Fibroblast of lung (primary cell): Measurements from ENCODE around the gene SMCO3. TPM values are rescaled to one million over a fixed set of nuclear protein-coding genes. Genes with fewer than 3 reads are reported as not detected.
A peak's percentile ranks its signal among the peaks of the same experiment; 100 is the strongest.

Experiments used
- DNase-seq, 2 donors: peaks; one replicate each; pipeline versions ENCODE4 v3.0.0 to v3.0.0-alpha.2; 2010; ENCODE audit warnings: low read depth in 2 of 2
- H2AFZ ChIP-seq: 2 replicates; pipeline ENCODE4 v1.5.1; 2012; ENCODE audit warnings: low read length, control low read depth, inconsistent platforms
- H3K27ac ChIP-seq: 2 replicates; pipeline ENCODE4 v1.5.1; 2011; ENCODE audit warnings: low read length, control low read depth; ENCODE audit not compliant: insufficient read depth
- H3K27me3 ChIP-seq: 2 replicates; pipeline ENCODE4 v1.5.1; 2011; ENCODE audit warnings: mild to moderate bottlenecking, low read length; ENCODE audit not compliant: control insufficient read depth, insufficient read depth
- H3K36me3 ChIP-seq: 2 replicates; pipeline ENCODE4 v1.5.1; 2011; ENCODE audit warnings: low read length; ENCODE audit not compliant: control insufficient read depth, insufficient read depth
- H3K4me1 ChIP-seq: 2 replicates; pipeline ENCODE4 v1.5.1; 2011; ENCODE audit warnings: low read length; ENCODE audit not compliant: control insufficient read depth, insufficient read depth; ENCODE audit errors: extremely low read depth
- H3K4me2 ChIP-seq: 2 replicates; pipeline ENCODE4 v1.5.1; 2011; ENCODE audit warnings: low read length, control low read depth; ENCODE audit not compliant: insufficient read depth; ENCODE audit errors: extremely low read depth
- H3K4me3 ChIP-seq, 4 experiments: fragments of 200-600 bp in 1 of 4; sonication (generic) in 1 of 4; replicated peaks in 1 of 4; 2 replicates each; pipeline ENCODE4 v1.5.1; 2011 to 2016; ENCODE audit warnings: low read length in 4 of 4, low read depth in 3 of 4, mild to moderate bottlenecking in 3 of 4, control low read depth in 2 of 4, inconsistent platforms in 1 of 4, mixed read lengths in 1 of 4; ENCODE audit not compliant: insufficient read depth in 1 of 4; ENCODE audit errors: control extremely low read depth in 1 of 4
- H3K79me2 ChIP-seq: 2 replicates; pipeline ENCODE4 v1.5.1; 2012; ENCODE audit warnings: mild to moderate bottlenecking, low read length, inconsistent platforms; ENCODE audit not compliant: control insufficient read depth, insufficient read depth
- H3K9ac ChIP-seq: 2 replicates; pipeline ENCODE4 v1.5.1; 2011; ENCODE audit warnings: mild to moderate bottlenecking, low read length, control low read depth; ENCODE audit not compliant: insufficient read depth
- H3K9me3 ChIP-seq: 2 replicates; pipeline ENCODE4 v1.5.1; 2012; ENCODE audit warnings: low read depth, low read length; ENCODE audit not compliant: control insufficient read depth, insufficient read depth
- H4K20me1 ChIP-seq: 2 replicates; pipeline ENCODE4 v1.5.1; 2011; ENCODE audit warnings: low read length; ENCODE audit not compliant: control insufficient read depth, insufficient read depth; ENCODE audit errors: extremely low read depth
- CTCF ChIP-seq, 2 donors: IDR thresholded peaks in 1 of 2; conservative IDR thresholded peaks in 1 of 2; 1 replicate in 1 of 2; 2 replicates in 1 of 2; pipeline ENCODE4 v1.5.1; 2011 to 2012; ENCODE audit warnings: low read length in 2 of 2, control low read depth in 1 of 2, inconsistent platforms in 1 of 2, low read depth in 1 of 2, mild to moderate bottlenecking in 1 of 2
- EZH2 ChIP-seq: IDR thresholded peaks from 2 replicates; pipeline ENCODE4 v1.5.1; 2012; ENCODE audit warnings: low read length, control low read depth, mild to moderate bottlenecking; ENCODE audit errors: missing control alignments
- polyA plus RNA-seq, 2 donors: library from polyadenylated mRNA; depleted of rRNA in 1 of 2; stranded (reverse) in 1 of 2; unstranded in 1 of 2; fragments of >200 nt; gene quantifications; 2 replicates each; pipeline ENCODE4 v1.2.1, GENCODE V29; 2011 to 2012; ENCODE audit warnings: missing spikeins in 1 of 2
- total RNA-seq: library from RNA; depleted of rRNA; stranded (reverse); fragments of >200 nt; gene quantifications from 2 replicates; pipeline ENCODE4 v1.2.1, GENCODE V29; 2014

SMCO3 gene
- total and polyA plus RNA-seq, 2 donors (not counting 1 experiment from before 2014, with no cell fraction given), result 0.16 to 0.17 TPM

- no peaks in the 10 kb centered on the region for H3K4me1 ChIP-seq
- no peaks in the 10 kb centered on the region for H3K79me2 ChIP-seq
- no peak overlapping the region for H3K9ac ChIP-seq
- peak in 1 of 2 donors; percentile 15 for DNase-seq
- no peaks in the 10 kb centered on the region for H3K9me3 ChIP-seq
- H3K27me3 ChIP-seq, result no peaks in the 10 kb centered on the region
- H3K4me3 ChIP-seq, result no peak overlapping the region
- no peaks in the 10 kb centered on the region for H3K36me3 ChIP-seq
- no peak overlapping the region for H2AFZ ChIP-seq
- H4K20me1 ChIP-seq, result no peaks in the 10 kb centered on the region
- H3K4me2 ChIP-seq, result no peak overlapping the region
- TF ChIP-seq EZH2, result no peak
- TF ChIP-seq CTCF (conservative IDR thresholded peaks at IDR 0.05 in 1 of 2, IDR thresholded peaks at IDR 0.05 in 1 of 2; ENCODE audit: low read depth in 1 of 2, low read length in 2 of 2), result no peak
- H3K27ac ChIP-seq, result no peak overlapping the region
These were observed 14.9 kb upstream of the SMCO3 start for GRCh38 chr12:14828892-14829291.

- H4K20me1 ChIP-seq, result no peaks in the 10 kb centered on the region
- H3K27ac ChIP-seq, result no peak overlapping the region
- H3K4me3 ChIP-seq, result no peak overlapping the region
- no peak for DNase-seq
- H3K79me2 ChIP-seq, result no peaks in the 10 kb centered on the region
- H3K4me1 ChIP-seq, result no peaks in the 10 kb centered on the region
- H2AFZ ChIP-seq, result no peak overlapping the region
- H3K27me3 ChIP-seq, result no peaks in the 10 kb centered on the region
- no peak overlapping the region for H3K4me2 ChIP-seq
- no peaks in the 10 kb centered on the region for H3K9me3 ChIP-seq
- no peak overlapping the region for H3K9ac ChIP-seq
- H3K36me3 ChIP-seq, result no peaks in the 10 kb centered on the region
- no peak for TF ChIP-seq EZH2
- TF ChIP-seq CTCF (conservative IDR thresholded peaks at IDR 0.05 in 1 of 2, IDR thresholded peaks at IDR 0.05 in 1 of 2; ENCODE audit: low read depth in 1 of 2, low read length in 2 of 2), result no peak
These were observed 13.1 kb upstream of the SMCO3 start for GRCh38 chr12:14827043-14827442.

- H3K27ac ChIP-seq, result no peak overlapping the region
- no peaks in the 10 kb centered on the region for H3K27me3 ChIP-seq
- peak overlapping the region; percentile 34 for H2AFZ ChIP-seq
- peak in 1 of 2 donors; percentile 5 for DNase-seq
- H4K20me1 ChIP-seq, result no peaks in the 10 kb centered on the region
- H3K9ac ChIP-seq, result no peak overlapping the region
- H3K4me3 ChIP-seq, result no peak overlapping the region
- H3K9me3 ChIP-seq, result no peaks in the 10 kb centered on the region
- no peak for TF ChIP-seq EZH2
- no peak for TF ChIP-seq CTCF (conservative IDR thresholded peaks at IDR 0.05 in 1 of 2, IDR thresholded peaks at IDR 0.05 in 1 of 2; ENCODE audit: low read depth in 1 of 2, low read length in 2 of 2)
- no peaks in the 10 kb centered on the region for H3K4me1 ChIP-seq
- H3K36me3 ChIP-seq, result no peaks in the 10 kb centered on the region
- no peak overlapping the region for H3K4me2 ChIP-seq
- no peaks in the 10 kb centered on the region for H3K79me2 ChIP-seq
These were observed 12.5 kb upstream of the SMCO3 start for GRCh38 chr12:14826491-14826890.
